Measurements from ENCODE around the gene CSDE1. TPM values are rescaled to one million over a fixed set of nuclear protein-coding genes. Genes with fewer than 3 reads are reported as not detected.
A peak's percentile ranks its signal among the peaks of the same experiment; 100 is the strongest.

The CSDE1 gene
- total RNA-seq, 2 experiments from 2014 or later, result 519 to 530 TPM

- DNase-seq, result no peak
- H3K36me3 Mint-ChIP-seq, result peaks cover 43% of the 10 kb centered on the region
- no peaks in the 10 kb centered on the region for H3K9me3 Mint-ChIP-seq
- H3K4me1 Mint-ChIP-seq, result peaks cover 8% of the 10 kb centered on the region
- no peaks in the 10 kb centered on the region for H3K27me3 Mint-ChIP-seq
- H3K4me3 Mint-ChIP-seq, result no peak overlapping the region
- peak overlapping the region; percentile 50 for H3K27ac Mint-ChIP-seq
These were observed 32.6 kb downstream of the CSDE1 start for GRCh38 chr1:114725230-114725629.

DNA sequence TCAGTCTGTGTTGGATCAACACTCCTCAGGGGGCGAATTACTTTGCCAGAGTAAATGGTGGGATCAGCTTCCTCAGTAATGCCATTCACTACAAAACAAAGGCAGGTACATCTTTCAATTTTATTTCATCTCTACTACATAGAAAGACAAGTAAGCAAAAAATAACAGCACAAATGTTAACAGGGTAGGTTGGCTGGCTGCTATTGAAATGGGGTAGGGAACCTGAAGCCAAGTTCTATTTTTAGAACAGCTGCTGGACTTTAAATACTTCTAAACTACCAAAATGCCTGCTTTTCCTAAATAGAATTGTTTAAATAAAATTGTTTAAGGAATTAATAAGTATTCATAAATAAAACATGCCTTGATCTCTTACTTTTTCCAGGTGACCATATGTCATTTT, 33.9 kb downstream of the CSDE1 start:
- DNase-seq, result no peak
- H3K27me3 Mint-ChIP-seq, result no peaks in the 10 kb centered on the region
- H3K4me1 Mint-ChIP-seq, result peaks cover 8% of the 10 kb centered on the region
- H3K4me3 Mint-ChIP-seq, result no peak overlapping the region
- H3K36me3 Mint-ChIP-seq, result peaks cover 40% of the 10 kb centered on the region
- peak overlapping the region; percentile 74 for H3K27ac Mint-ChIP-seq
- no peaks in the 10 kb centered on the region for H3K9me3 Mint-ChIP-seq

DNA sequence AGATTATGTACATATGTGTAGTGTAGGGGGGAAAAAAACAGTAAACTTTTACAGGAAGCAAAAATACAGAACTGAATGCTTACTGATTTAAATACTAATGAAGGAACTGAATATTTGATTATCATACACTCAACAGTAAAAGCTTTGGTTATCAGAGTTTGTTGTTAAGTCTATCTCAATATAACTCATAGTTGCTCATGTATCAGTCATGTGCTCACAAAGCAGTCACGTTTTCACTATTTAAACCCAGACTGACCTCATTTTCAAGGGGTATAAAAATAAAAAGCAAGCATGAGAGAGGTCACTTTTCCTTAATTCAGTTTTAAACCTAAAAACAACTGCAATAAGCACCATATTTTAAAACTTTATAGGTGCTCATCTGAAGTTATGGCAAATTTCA, 34.3 kb downstream of the CSDE1 start:
- Mint-ChIP-seq H3K27ac (peak overlapping the region; percentile 74), H3K9me3 (no peaks in the 10 kb centered on the region), H3K4me1 (peaks cover 11% of the 10 kb centered on the region), H3K4me3 (no peak overlapping the region), H3K27me3 (no peaks in the 10 kb centered on the region), H3K36me3 (peaks cover 43% of the 10 kb centered on the region)
- no peak for DNase-seq

GRCh38 chr1:114720492-114720891, 37.3 kb downstream of the CSDE1 start:
- H3K36me3 Mint-ChIP-seq, result peaks cover 54% of the 10 kb centered on the region
- H3K4me3 Mint-ChIP-seq, result no peak overlapping the region

GRCh38 chr1:114719424-114719787, 38.4 kb downstream of the CSDE1 start:
- no peak for DNase-seq
- peaks cover 47% of the 10 kb centered on the region for H3K36me3 Mint-ChIP-seq
- no peak overlapping the region for H3K4me3 Mint-ChIP-seq
- no peaks in the 10 kb centered on the region for H3K9me3 Mint-ChIP-seq
- H3K27ac Mint-ChIP-seq, result peak overlapping the region; percentile 64
- peaks cover 29% of the 10 kb centered on the region for H3K4me1 Mint-ChIP-seq
- H3K27me3 Mint-ChIP-seq, result no peaks in the 10 kb centered on the region

More at GRCh38 chr1:114720492-114720891, 37.3 kb downstream of the CSDE1 start:
- Mint-ChIP-seq H3K27me3 (no peaks in the 10 kb centered on the region), H3K27ac (no peak overlapping the region), H3K9me3 (no peaks in the 10 kb centered on the region), H3K4me1 (peaks cover 27% of the 10 kb centered on the region)
- no peak for DNase-seq

- Mint-ChIP-seq H3K36me3 (peaks cover 45% of the 10 kb centered on the region), H3K27ac (peak overlapping the region; percentile 65), H3K27me3 (no peaks in the 10 kb centered on the region), H3K9me3 (no peaks in the 10 kb centered on the region), H3K4me1 (peaks cover 31% of the 10 kb centered on the region), H3K4me3 (no peak overlapping the region)
- peak; percentile 15 for DNase-seq
These were observed 38.9 kb downstream of the CSDE1 start for GRCh38 chr1:114718661-114719423.

GRCh38 chr1:114716304-114717170, 41.2 kb downstream of the CSDE1 start, which contains the start of gene NRAS:
NRAS (minus strand) TSS chr1:114716771; CDS start chr1:114716160, 611 bp downstream.
- Mint-ChIP-seq H3K9me3 (no peaks in the 10 kb centered on the region), H3K36me3 (peaks cover 46% of the 10 kb centered on the region), H3K4me1 (peaks cover 29% of the 10 kb centered on the region), H3K27ac (peak within 1 kb of the TSS; percentile 99), H3K4me3 (peak within 1 kb of the TSS; percentile 99), H3K27me3 (no peaks in the 10 kb centered on the region)
- DNase-seq, result peak; percentile 95

DNA sequence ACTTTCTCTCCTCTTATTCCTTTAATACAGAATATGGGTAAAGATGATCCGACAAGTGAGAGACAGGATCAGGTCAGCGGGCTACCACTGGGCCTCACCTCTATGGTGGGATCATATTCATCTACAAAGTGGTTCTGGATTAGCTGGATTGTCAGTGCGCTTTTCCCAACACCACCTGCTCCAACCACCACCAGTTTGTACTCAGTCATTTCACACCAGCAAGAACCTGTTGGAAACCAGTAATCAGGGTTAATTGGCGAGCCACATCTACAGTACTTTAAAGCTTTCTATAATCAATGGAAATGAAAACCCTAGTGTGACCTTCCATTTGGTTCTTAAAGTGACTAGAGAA, 41.9 kb downstream of the CSDE1 start:
- no peaks in the 10 kb centered on the region for H3K27me3 Mint-ChIP-seq
- H3K36me3 Mint-ChIP-seq, result peaks cover 42% of the 10 kb centered on the region
- H3K9me3 Mint-ChIP-seq, result no peaks in the 10 kb centered on the region
- H3K4me3 Mint-ChIP-seq, result peak overlapping the region; percentile 99
- DNase-seq, result no peak
- H3K4me1 Mint-ChIP-seq, result peaks cover 29% of the 10 kb centered on the region
- peak overlapping the region; percentile 99 for H3K27ac Mint-ChIP-seq

- Mint-ChIP-seq H3K4me1 (peaks cover 27% of the 10 kb centered on the region), H3K36me3 (peaks cover 33% of the 10 kb centered on the region), H3K27me3 (no peaks in the 10 kb centered on the region), H3K4me3 (no peak overlapping the region), H3K9me3 (no peaks in the 10 kb centered on the region), H3K27ac (no peak overlapping the region)
- no peak for DNase-seq
These were observed 44.8 kb downstream of the CSDE1 start for GRCh38 chr1:114712977-114713376.

DNA sequence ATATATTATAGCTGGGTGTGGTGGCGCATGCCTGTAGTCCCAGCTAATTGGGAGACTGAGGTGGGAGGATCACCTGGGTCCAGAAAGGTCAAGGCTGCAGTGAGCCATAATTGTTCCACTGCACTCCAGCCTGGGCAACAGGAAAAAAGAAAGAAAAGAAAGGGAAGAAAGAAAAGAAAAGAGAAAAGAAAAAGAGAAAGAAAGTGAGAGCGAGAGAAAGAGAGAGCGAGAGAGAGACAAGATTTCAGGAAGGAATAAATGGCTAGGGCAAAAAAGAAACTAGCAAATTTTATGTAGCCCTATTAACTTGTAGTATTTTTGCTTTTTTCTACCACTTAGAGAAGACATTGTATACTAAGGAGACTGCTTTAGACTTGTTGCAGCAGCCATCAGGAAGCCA, 47.4 kb downstream of the CSDE1 start:
- no peaks in the 10 kb centered on the region for H3K27me3 Mint-ChIP-seq
- peaks cover 30% of the 10 kb centered on the region for H3K36me3 Mint-ChIP-seq
- no peaks in the 10 kb centered on the region for H3K9me3 Mint-ChIP-seq
- no peak overlapping the region for H3K4me3 Mint-ChIP-seq
- no peak overlapping the region for H3K27ac Mint-ChIP-seq
- no peak for DNase-seq
- peaks cover 21% of the 10 kb centered on the region for H3K4me1 Mint-ChIP-seq

GRCh38 chr1:114707604-114708003, 50.2 kb downstream of the CSDE1 start:
- peaks cover 22% of the 10 kb centered on the region for H3K36me3 Mint-ChIP-seq
- no peaks in the 10 kb centered on the region for H3K27me3 Mint-ChIP-seq
- no peak overlapping the region for H3K27ac Mint-ChIP-seq
- no peaks in the 10 kb centered on the region for H3K9me3 Mint-ChIP-seq
- H3K4me1 Mint-ChIP-seq, result peaks cover 10% of the 10 kb centered on the region
- H3K4me3 Mint-ChIP-seq, result no peak overlapping the region
- no peak for DNase-seq

- no peak overlapping the region for H3K27ac Mint-ChIP-seq
- no peak overlapping the region for H3K4me3 Mint-ChIP-seq
- H3K9me3 Mint-ChIP-seq, result no peaks in the 10 kb centered on the region
- no peak for DNase-seq
- peaks cover 9% of the 10 kb centered on the region for H3K4me1 Mint-ChIP-seq
- H3K27me3 Mint-ChIP-seq, result no peaks in the 10 kb centered on the region
- H3K36me3 Mint-ChIP-seq, result peaks cover 11% of the 10 kb centered on the region
These were observed 54.5 kb downstream of the CSDE1 start for GRCh38 chr1:114703242-114703641.

DNA sequence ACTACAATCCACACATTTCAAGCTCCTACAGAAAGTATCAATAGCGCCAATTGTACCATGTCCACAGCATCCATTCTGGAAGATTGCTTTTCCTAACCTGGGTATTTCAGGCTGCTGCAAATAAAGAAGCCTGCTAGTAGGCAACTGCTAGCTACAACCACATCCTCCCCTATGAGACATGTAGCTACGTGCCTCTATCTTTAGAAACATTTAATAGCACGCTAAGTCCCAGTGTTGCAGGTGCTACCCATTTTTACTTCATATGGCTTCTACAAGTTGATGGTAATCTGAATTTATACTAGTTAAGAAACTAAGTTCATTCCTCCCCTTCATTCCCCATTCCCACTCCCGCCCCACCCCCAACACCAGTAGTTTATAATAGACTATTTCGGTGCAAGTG, 55.0 kb downstream of the CSDE1 start:
- H3K27me3 Mint-ChIP-seq, result no peaks in the 10 kb centered on the region
- H3K4me1 Mint-ChIP-seq, result peaks cover 8% of the 10 kb centered on the region
- no peak overlapping the region for H3K27ac Mint-ChIP-seq
- H3K36me3 Mint-ChIP-seq, result peaks cover 10% of the 10 kb centered on the region
- no peak for DNase-seq
- H3K9me3 Mint-ChIP-seq, result no peaks in the 10 kb centered on the region
- H3K4me3 Mint-ChIP-seq, result no peak overlapping the region

DNA sequence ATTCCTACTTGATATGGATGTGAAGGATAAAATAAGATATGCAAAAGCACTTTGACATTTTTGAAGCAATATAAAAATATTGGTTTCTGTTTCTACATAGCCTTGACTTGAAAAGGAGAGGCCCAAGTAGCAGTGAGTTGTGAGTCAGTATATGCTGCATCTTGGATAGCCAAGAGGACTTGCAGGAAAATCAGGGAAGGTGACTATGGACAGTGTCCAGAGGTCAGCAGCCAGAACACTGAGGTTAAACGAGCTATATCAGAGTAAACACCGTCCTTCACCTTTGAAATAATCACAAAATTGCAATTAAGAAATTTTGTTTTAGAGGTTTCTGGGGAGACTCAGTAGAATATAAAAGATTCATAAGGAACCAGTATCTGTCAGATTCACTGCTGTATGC, 55.9 kb downstream of the CSDE1 start:
- Mint-ChIP-seq H3K9me3 (no peaks in the 10 kb centered on the region), H3K36me3 (peaks cover 3% of the 10 kb centered on the region), H3K27me3 (no peaks in the 10 kb centered on the region), H3K4me3 (no peak overlapping the region), H3K27ac (no peak overlapping the region), H3K4me1 (peaks cover under 1% of the 10 kb centered on the region)
- DNase-seq, result no peak

GRCh38 chr1:114700036-114700600, 57.7 kb downstream of the CSDE1 start:
- Mint-ChIP-seq H3K36me3 (no peaks in the 10 kb centered on the region), H3K27me3 (peaks cover 5% of the 10 kb centered on the region), H3K27ac (no peak overlapping the region), H3K4me3 (no peak overlapping the region), H3K9me3 (no peaks in the 10 kb centered on the region), H3K4me1 (no peaks in the 10 kb centered on the region)
- DNase-seq, result no peak
